ENCODE data around the gene OSBPL3.
A peak's percentile ranks its signal among the peaks of the same experiment; 100 is the strongest.
"Not testable (repeated sequence)": the region's sequence is repeated elsewhere in the genome, so short reads cannot be mapped to it uniquely, and the experiment has no call there.

Gene OSBPL3

GRCh38 chr7:24916463-24917040 is 63.4 kb downstream of the OSBPL3 start:
- DNase-seq, result no peak

- DNase-seq, result no peak
These were observed 65.5 kb downstream of the OSBPL3 start for GRCh38 chr7:24914465-24914859.

- DNase-seq, result no peak
These were observed 66.0 kb downstream of the OSBPL3 start for GRCh38 chr7:24913801-24914464.

GRCh38 chr7:24912874-24913514 is 67.0 kb downstream of the OSBPL3 start:
- no peak for DNase-seq

GRCh38 chr7:24912424-24912823 is 67.6 kb downstream of the OSBPL3 start:
- no peak for DNase-seq

- no peak for DNase-seq
These were observed 68.8 kb downstream of the OSBPL3 start for GRCh38 chr7:24911213-24911603.

GRCh38 chr7:24910551-24911212 is 69.3 kb downstream of the OSBPL3 start:
- no peak for DNase-seq

GRCh38 chr7:24908727-24909126 is 71.3 kb downstream of the OSBPL3 start:
- DNase-seq, result no peak

GRCh38 chr7:24908166-24908565 is 71.8 kb downstream of the OSBPL3 start:
- no peak for DNase-seq

- no peak for DNase-seq
These were observed 72.6 kb downstream of the OSBPL3 start for GRCh38 chr7:24907311-24907886.

GRCh38 chr7:24905996-24906770 is 73.8 kb downstream of the OSBPL3 start:
- DNase-seq, result no peak

GRCh38 chr7:24903992-24904391 is 76.0 kb downstream of the OSBPL3 start:
- DNase-seq, result not testable (repeated sequence)

GRCh38 chr7:24903559-24903958 is 76.4 kb downstream of the OSBPL3 start:
- no peak for DNase-seq

- no peak for DNase-seq
These were observed 77.0 kb downstream of the OSBPL3 start for GRCh38 chr7:24902931-24903330.

- no peak for DNase-seq
These were observed 77.7 kb downstream of the OSBPL3 start for GRCh38 chr7:24902276-24902675.

GRCh38 chr7:24899905-24900304 is 80.1 kb downstream of the OSBPL3 start:
- DNase-seq, result no peak

GRCh38 chr7:24899161-24899560 is 80.8 kb downstream of the OSBPL3 start:
- no peak for DNase-seq

- no peak for DNase-seq
These were observed 81.3 kb downstream of the OSBPL3 start for GRCh38 chr7:24898691-24899090.

GRCh38 chr7:24896031-24896501 is 83.9 kb downstream of the OSBPL3 start:
- no peak for DNase-seq

- DNase-seq, result no peak
These were observed 85.4 kb downstream of the OSBPL3 start for GRCh38 chr7:24894429-24895221.

GRCh38 chr7:24891311-24891735 is 88.7 kb downstream of the OSBPL3 start:
- DNase-seq, result peak; percentile 5

GRCh38 chr7:24889611-24890010 is 90.4 kb downstream of the OSBPL3 start:
- no peak for DNase-seq

All from NCI-H446 treated with DMSO at 0.1 percent for 48 hours (cell line).